ENCODE measurements around the gene ZRANB1. TPM values are rescaled to one million over a fixed set of nuclear protein-coding genes. Genes with fewer than 3 reads are reported as not detected.

The ZRANB1 gene
- polyA plus RNA-seq, 1 experiment: 9.3 TPM

- DNase-seq (ENCODE audit: low read depth): no peak
- Histone ChIP-seq H3K4me3 (ENCODE audit: low read depth, low read length) (no peak overlapping the region), H3K27me3 (ENCODE audit: control insufficient read depth, insufficient read depth, low read length) (no peaks in the 10 kb centered on the region), H3K36me3 (ENCODE audit: control insufficient read depth, insufficient read depth, low read length) (peaks cover 56% of the 10 kb centered on the region)
- TF ChIP-seq CTCF (IDR thresholded peaks at IDR 0.05; ENCODE audit: insufficient read depth, low read depth, low read length): no peak
- CTCF ChIA-PET: interaction anchor here (0.5 to 2.2 kb wide), 3 partner anchors 9 to 294 kb away, joined by 3 to 15 read pairs (median 10); no protein-coding TSS in a partner anchor
- POLR2A ChIA-PET: no interaction called here
Observed at GRCh38 chr10:125001313-125002046, 59.6 kb downstream of the ZRANB1 start.

- ChIA-PET CTCF (interaction anchor here (0.5 to 2.2 kb wide), 2 partner anchors 9 to 295 kb away, joined by 3 to 10 read pairs; no protein-coding TSS in a partner anchor), POLR2A (no interaction called here)
- no peak for TF ChIP-seq CTCF (IDR thresholded peaks at IDR 0.05; ENCODE audit: insufficient read depth, low read depth, low read length)
- Histone ChIP-seq H3K36me3 (ENCODE audit: control insufficient read depth, insufficient read depth, low read length) (peaks cover 51% of the 10 kb centered on the region), H3K27me3 (ENCODE audit: control insufficient read depth, insufficient read depth, low read length) (no peaks in the 10 kb centered on the region), H3K4me3 (ENCODE audit: low read depth, low read length) (no peak overlapping the region)
- DNase-seq (ENCODE audit: low read depth): no peak
Observed at GRCh38 chr10:125002047-125002422, 60.1 kb downstream of the ZRANB1 start.

- ChIA-PET CTCF (interaction anchor here (2.2 kb wide), 1 partner anchor 10 kb away, joined by 10 read pairs; no protein-coding TSS in a partner anchor), POLR2A (no interaction called here)
- Histone ChIP-seq H3K4me3 (ENCODE audit: low read depth, low read length) (no peak overlapping the region), H3K36me3 (ENCODE audit: control insufficient read depth, insufficient read depth, low read length) (peaks cover 48% of the 10 kb centered on the region), H3K27me3 (ENCODE audit: control insufficient read depth, insufficient read depth, low read length) (no peaks in the 10 kb centered on the region)
- TF ChIP-seq CTCF (IDR thresholded peaks at IDR 0.05; ENCODE audit: insufficient read depth, low read depth, low read length): no peak
- no peak for DNase-seq (ENCODE audit: low read depth)
Observed at GRCh38 chr10:125002423-125003145, 60.7 kb downstream of the ZRANB1 start.

- POLR2A ChIA-PET: no interaction called here
- Histone ChIP-seq H3K27me3 (ENCODE audit: control insufficient read depth, insufficient read depth, low read length) (no peaks in the 10 kb centered on the region), H3K36me3 (ENCODE audit: control insufficient read depth, insufficient read depth, low read length) (peaks cover 41% of the 10 kb centered on the region), H3K4me3 (ENCODE audit: low read depth, low read length) (no peak overlapping the region)
- no peak for DNase-seq (ENCODE audit: low read depth)
- CTCF ChIA-PET: no interaction called here
- no peak for TF ChIP-seq CTCF (IDR thresholded peaks at IDR 0.05; ENCODE audit: insufficient read depth, low read depth, low read length)
Observed at GRCh38 chr10:125003146-125003900, 61.4 kb downstream of the ZRANB1 start.

Measured in BJ (cell line).